GM12801 (cell line): ENCODE data around the gene MAMDC2.

Experiments used
- CTCF ChIP-seq: IDR thresholded peaks from one replicate; pipeline ENCODE4 v1.5.1; 2011; ENCODE audit warnings: control low read depth; ENCODE audit not compliant: insufficient read length; ENCODE audit errors: extremely low read depth

Gene MAMDC2

GRCh38 chr9:70259512-70259802 lies 215.8 kb downstream of the MAMDC2 start:
- no peak for TF ChIP-seq CTCF

- TF ChIP-seq CTCF = no peak
Observed at GRCh38 chr9:70260007-70260443, 216.4 kb downstream of the MAMDC2 start.

GRCh38 chr9:70260606-70261005 lies 217.0 kb downstream of the MAMDC2 start:
- no peak for TF ChIP-seq CTCF

- TF ChIP-seq CTCF = no peak
Observed at GRCh38 chr9:70261131-70261870, 217.7 kb downstream of the MAMDC2 start.

GRCh38 chr9:70262366-70262765 lies 218.7 kb downstream of the MAMDC2 start:
- no peak for TF ChIP-seq CTCF

GRCh38 chr9:70262948-70263347 lies 219.3 kb downstream of the MAMDC2 start:
- no peak for TF ChIP-seq CTCF

GRCh38 chr9:70263421-70263820 lies 219.8 kb downstream of the MAMDC2 start:
- TF ChIP-seq CTCF = no peak
